NCI-H2029 treated with DMSO at 0.1 percent for 48 hours (cell line): ENCODE measurements around the gene EMC6.

ENCODE experiments used
- DNase-seq: peaks from one replicate; lab custom pipeline; 2025; lab: John Stamatoyannopoulos, UW

The EMC6 gene

DNA sequence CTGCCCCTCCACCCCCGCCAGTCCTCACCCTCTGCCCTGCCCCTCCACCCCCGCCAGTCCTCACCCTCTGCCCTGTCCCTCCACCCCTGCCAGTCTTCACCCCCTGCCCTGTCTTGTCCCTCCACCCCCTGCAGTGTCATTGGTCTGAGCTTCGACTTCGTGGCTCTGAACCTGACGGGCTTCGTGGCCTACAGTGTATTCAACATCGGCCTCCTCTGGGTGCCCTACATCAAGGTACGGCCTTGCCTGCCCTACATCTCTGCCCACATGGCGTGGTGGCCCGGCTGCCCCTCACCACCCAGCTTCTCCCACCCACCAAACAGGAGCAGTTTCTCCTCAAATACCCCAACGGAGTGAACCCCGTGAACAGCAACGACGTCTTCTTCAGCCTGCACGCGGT is 12.3 kb upstream of the EMC6 start:
- no peak for DNase-seq

- no peak for DNase-seq
Measured at GRCh38 chr17:3656755-3657587, 11.6 kb upstream of the EMC6 start.

GRCh38 chr17:3657588-3657869 is 11.1 kb upstream of the EMC6 start:
- DNase-seq: no peak

- DNase-seq: no peak
Measured at GRCh38 chr17:3657874-3658783, 10.5 kb upstream of the EMC6 start.

GRCh38 chr17:3658784-3659449 is 9.7 kb upstream of the EMC6 start:
- DNase-seq: no peak

- DNase-seq: no peak
Measured at GRCh38 chr17:3659541-3660111, 9.0 kb upstream of the EMC6 start.

GRCh38 chr17:3660311-3660891 is 8.2 kb upstream of the EMC6 start:
- no peak for DNase-seq

- no peak for DNase-seq
Measured at GRCh38 chr17:3663102-3664011, 5.3 kb upstream of the EMC6 start.

DNA sequence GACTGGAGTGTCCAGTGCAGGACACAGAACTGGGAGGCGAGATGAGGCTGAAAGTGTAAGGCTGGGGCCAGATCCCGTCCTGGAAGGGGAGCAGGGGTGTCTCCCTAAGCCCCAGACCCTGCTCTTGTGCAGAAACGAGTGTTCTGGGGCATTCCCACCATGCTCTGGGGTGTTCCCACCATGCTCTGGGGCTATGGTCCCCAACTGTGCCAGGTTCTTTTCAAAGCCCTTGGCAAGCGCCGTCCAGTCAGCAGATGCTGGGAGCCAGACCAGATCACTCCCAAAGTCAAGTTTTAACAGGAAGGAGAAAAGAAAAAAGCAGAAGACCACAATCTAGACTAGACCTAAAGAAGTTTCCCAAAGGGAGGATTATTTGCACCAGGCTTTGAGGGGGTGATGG is 2.8 kb upstream of the EMC6 start:
- DNase-seq: no peak

GRCh38 chr17:3666516-3666915 is 2.1 kb upstream of the EMC6 start:
- no peak for DNase-seq

DNA sequence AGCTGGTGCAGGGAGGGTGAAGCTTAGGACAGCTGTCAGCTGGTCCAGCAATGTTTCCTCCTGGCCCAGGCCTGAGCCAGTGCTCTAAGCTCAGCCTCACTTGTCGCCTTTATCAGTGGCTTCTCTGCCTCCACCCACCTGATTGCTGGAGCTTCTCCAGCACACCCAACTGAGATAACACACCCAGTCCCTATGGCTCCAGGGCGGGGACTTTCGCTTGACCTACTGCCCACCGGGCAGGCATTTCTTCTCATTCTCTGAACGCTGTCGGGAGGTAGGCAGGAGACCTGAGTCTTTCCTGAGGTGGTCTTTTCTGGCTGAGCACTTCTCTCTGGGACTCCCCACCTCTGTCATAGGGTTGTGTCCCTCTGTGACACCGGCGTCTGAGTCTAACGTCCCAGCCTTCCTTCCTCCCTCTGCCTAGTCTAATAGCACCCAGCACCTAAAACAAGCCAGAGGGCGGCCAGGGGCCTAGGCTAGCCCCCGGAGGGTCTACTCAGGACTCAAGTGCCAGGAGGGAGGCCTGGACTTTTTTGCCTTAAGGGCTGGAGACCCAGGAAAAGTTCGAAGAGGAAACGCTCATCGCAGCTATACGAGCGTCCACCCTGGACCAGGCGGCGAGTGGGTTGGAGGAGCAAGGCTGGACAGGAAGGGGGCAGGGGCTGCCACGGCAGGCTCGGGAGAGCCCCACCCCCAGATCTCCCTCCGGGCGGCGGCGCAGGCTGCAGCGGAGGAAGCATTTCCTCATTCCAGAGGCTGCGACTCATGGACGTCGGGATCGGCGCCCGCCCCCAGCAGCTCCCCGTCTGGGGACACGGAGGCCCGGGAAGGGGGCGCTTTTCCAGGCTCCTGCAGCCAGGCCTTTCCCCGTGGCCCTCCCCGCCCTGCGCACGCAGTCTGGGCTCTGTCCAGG is 990 bp upstream of the EMC6 start:
- no peak for DNase-seq

GRCh38 chr17:3669085-3669347 is 404 bp downstream of the EMC6 start:
- no peak for DNase-seq

- no peak for DNase-seq
Measured at GRCh38 chr17:3669548-3669947, 936 bp downstream of the EMC6 start.

- no peak for DNase-seq
Measured at GRCh38 chr17:3672571-3672970, 4.0 kb downstream of the EMC6 start.

DNA sequence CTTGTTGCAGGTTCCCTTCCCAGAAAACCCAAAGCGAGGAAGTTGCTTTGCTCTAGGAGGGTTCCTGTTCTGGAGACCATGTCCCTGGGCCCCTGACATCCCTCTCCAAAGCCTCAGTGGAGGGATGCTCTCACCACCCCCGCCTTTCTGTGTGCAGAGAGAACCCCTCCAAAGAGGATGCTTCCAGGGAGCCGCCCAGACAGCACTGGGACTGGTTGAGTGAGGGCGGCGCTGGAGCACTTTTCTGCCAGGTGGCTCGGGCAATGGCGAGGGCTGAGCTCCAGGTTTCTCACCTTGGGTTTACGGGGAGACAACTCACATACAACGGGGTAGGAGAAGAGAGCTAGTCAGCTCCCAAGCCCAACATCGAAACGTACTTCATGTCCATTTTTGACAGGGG is 7.3 kb downstream of the EMC6 start:
- DNase-seq: no peak

DNA sequence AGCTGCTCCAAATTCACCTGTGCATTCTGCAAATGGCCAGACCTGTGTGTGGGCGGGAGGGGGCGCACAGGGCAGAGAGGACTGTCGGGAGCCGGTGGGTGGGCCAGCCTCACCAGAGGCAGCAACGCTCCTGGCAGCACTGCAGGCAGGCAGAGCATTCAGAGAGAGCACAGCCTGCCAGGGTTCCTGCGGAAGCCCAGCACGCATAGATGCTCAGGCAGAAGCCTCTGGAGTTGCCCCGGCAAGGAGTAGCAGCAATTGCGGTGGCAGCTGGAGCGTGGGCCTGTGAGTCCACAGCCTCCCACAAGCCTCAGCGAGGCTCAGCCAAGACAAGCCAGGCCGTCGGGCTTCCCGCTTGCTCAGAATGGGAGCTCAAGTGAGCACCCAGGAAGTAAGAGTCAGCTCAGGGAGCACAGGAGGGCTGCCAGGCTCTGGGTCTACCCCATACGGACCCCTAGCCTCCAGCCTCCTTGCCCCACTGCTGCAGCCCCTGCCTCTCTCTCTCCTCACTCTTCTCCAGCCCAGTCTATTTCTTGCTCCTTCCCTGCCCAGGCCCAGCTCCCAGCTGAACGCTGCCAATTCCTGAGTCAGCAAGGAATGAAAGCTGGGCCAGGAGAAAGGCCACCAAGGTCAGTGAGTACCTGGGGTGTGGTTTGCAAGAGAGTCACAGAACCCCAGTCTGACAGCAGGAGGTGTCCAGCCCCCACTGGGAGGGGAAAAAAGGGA is 9.6 kb downstream of the EMC6 start:
- DNase-seq: no peak

- no peak for DNase-seq
Measured at GRCh38 chr17:3678821-3679530, 10.4 kb downstream of the EMC6 start.

DNA sequence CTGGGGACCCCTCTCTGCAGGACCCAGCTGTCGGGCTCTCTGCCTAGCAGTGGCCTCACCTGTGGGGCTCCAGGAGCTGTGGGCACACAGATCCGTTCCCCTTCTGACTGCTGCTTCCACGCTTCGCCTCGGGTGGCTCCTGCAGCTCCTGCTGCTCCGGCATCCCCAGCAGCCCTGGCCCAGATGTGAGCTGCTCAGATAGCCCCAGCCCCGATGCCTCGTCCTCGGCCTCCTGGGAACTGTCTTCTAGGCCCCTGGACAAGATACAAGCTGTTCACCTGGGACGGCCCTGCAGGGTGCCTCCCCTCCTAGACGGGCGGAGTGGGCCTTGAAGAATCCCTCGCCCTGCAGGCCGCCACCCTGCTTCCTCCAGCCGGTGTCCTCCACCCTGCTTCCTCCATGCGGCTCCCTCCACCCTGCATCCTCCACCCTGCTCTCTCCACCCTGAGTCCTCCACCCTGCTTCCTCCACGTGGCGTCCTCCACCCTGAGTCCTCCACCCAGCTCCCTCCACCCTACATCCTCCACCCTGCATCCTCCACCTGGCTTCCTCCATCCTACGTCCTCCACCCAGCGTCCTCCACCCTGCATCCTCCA is 11.0 kb downstream of the EMC6 start:
- DNase-seq: no peak

DNA sequence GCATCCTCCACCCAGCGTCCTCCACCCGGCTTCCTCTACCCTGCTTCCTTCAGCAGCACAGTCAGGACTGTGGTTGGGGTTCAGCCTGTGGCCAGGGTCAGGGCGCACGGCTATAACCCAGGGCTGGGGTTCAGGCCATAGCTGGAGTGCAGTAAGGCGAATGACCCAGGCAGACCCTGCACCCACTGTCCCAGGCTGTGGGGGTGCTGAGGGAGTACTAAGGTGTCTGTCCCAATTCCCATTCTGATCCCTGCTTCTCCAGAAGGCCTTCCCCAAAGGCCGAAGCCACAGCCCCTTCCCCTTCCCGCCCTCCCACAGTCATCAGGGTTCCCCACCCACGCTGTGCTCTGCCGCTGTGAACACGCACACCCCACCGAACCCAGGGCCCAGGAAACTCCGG is 12.4 kb downstream of the EMC6 start:
- DNase-seq: no peak
